PC-3 (cell line): Measurements from ENCODE around the gene FBXO11. TPM values are rescaled to one million over a fixed set of nuclear protein-coding genes. Genes with fewer than 3 reads are reported as not detected.

Source experiments
- ATAC-seq: fragments of 200-7000 bp; cut with Tn5 transposase; 2 replicates; pipeline ENCODE4 v1.9.1; 2020; ENCODE audit warnings: mild to moderate bottlenecking, moderate library complexity
- BruUV-seq: library from RNA; stranded (reverse); fragments of 400-500 nt; replicated peaks from 2 replicates; lab custom pipeline; 2021; lab: Mats Ljungman, UMichigan
- CTCF ChIA-PET: fragments of 300-600 bp; sonication (Branson Sonifier 250); formaldehyde crosslinking; loops from one replicate; lab custom pipeline; 2022; ENCODE audit warnings: antibody characterized with exemption; lab: Charles Lee
- POLR2A ChIA-PET: fragments of 300-600 bp; sonication (Branson Sonifier 250); formaldehyde crosslinking; loops from one replicate; lab custom pipeline; 2022; ENCODE audit warnings: antibody characterized with exemption; ENCODE audit not compliant: unreplicated experiment; lab: Charles Lee
- DNase-seq: peaks from one replicate; pipeline ENCODE4 v3.0.0-alpha.2; 2015
- H2AFZ ChIP-seq: fragments of 300-600 bp; sonication (generic); 2 replicates; pipeline ENCODE4 v1.6.0; 2016; ENCODE audit warnings: antibody characterized with exemption, low read length
- H3F3A ChIP-seq: fragments of 300-600 bp; sonication (generic); one replicate; pipeline ENCODE4 v1.6.0; 2017; ENCODE audit warnings: antibody characterized with exemption, low read length, control low read depth, mild to moderate bottlenecking; ENCODE audit not compliant: unreplicated experiment
- H3K27ac ChIP-seq: fragments of 300-600 bp; sonication (generic); 2 replicates; pipeline ENCODE4 v1.5.1; 2016; ENCODE audit warnings: mild to moderate bottlenecking, low read length
- H3K27me3 ChIP-seq: fragments of 300-600 bp; sonication (generic); 2 replicates; pipeline ENCODE4 v1.6.1; 2016; ENCODE audit warnings: low read length, mixed read lengths
- H3K36me3 ChIP-seq: fragments of 300-600 bp; sonication (generic); 2 replicates; pipeline ENCODE4 v1.6.1; 2016; ENCODE audit warnings: low read depth, mixed run types, low read length, mixed read lengths
- H3K4me1 ChIP-seq: fragments of 300-600 bp; sonication (generic); 2 replicates; pipeline ENCODE4 v1.5.1; 2016; ENCODE audit warnings: low read length; ENCODE audit not compliant: insufficient read depth
- H3K4me2 ChIP-seq: fragments of 300-600 bp; sonication (generic); 2 replicates; pipeline ENCODE4 v1.6.0; 2016; ENCODE audit warnings: low read length
- H3K4me3 ChIP-seq: fragments of 300-600 bp; sonication (generic); 2 replicates; pipeline ENCODE4 v1.5.1; 2016; ENCODE audit warnings: mild to moderate bottlenecking, low read length, mixed read lengths
- H3K79me2 ChIP-seq: fragments of 300-600 bp; sonication (generic); 2 replicates; pipeline ENCODE4 v1.6.1; 2017; ENCODE audit warnings: low read length, mixed read lengths
- H3K9ac ChIP-seq: fragments of 300-600 bp; sonication (generic); 2 replicates; pipeline ENCODE4 v1.6.0; 2016; ENCODE audit warnings: mild to moderate bottlenecking, low read length
- H3K9me2 ChIP-seq: fragments of 300-600 bp; sonication (generic); replicated peaks from 2 replicates; pipeline ENCODE4 v1.6.1; 2016; ENCODE audit warnings: mixed run types, low read length, mixed read lengths
- H3K9me3 ChIP-seq: fragments of 300-600 bp; sonication (generic); 2 replicates; pipeline ENCODE4 v1.6.1; 2016; ENCODE audit warnings: low read length, mixed read lengths
- H4K20me1 ChIP-seq: fragments of 300-600 bp; sonication (generic); 2 replicates; pipeline ENCODE4 v1.6.1; 2016; ENCODE audit warnings: low read length, mixed read lengths
- EZH2 ChIP-seq: fragments of 300-600 bp; sonication (generic); IDR thresholded peaks from one replicate; pipeline ENCODE4 v1.6.1; 2017; ENCODE audit warnings: antibody characterized with exemption, mild to moderate bottlenecking, low read length; ENCODE audit not compliant: unreplicated experiment
- EZH2phosphoT487 ChIP-seq: fragments of 300-600 bp; sonication (generic); IDR thresholded peaks from 2 replicates; pipeline ENCODE4 v1.6.1; 2018; ENCODE audit warnings: mild to moderate bottlenecking, antibody characterized with exemption, low read length, borderline replicate concordance
- intact Hi-C: fragments of 100-400 bp; cut with micrococcal nuclease; formaldehyde crosslinking; loops from 2 replicates; pipeline ENCODE4 v1.9.0; 2023
- total RNA-seq: library from RNA; depleted of rRNA; stranded (reverse); fragments of >200 nt; gene quantifications from 2 replicates; pipeline ENCODE4 v1.2.3, GENCODE V29; 2014
- TF ChIP-seq, protein P1 (sequence below): fragments of 300-600 bp; sonication (generic); conservative IDR thresholded peaks from 2 replicates; pipeline ENCODE4 v1.5.1; 2017; ENCODE audit warnings: antibody characterized with exemption, low read depth, mild to moderate bottlenecking, low read length

FBXO11 gene
- total RNA-seq, 1 experiment from 2014 or later, result 34.8 TPM

DNA sequence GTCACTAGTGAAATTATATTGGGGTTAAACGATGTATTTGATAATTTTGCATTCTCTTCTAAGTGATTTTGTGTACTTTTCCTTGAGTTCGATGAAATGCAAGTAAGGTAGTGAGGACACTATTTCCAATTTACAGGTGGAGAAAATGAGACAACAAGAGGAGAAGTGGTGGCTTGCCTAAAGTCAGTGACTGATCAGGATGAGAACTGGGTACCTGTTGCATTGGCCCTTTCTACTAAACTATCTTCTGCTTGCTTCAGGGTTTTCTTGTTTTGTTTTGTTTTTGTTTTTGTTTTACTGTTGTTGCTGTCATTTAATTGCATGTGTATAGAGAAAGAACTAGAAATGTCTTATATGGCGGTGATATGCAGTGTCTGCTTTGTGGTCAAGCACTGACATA is 31.4 kb upstream of the FBXO11 start:
- Histone ChIP-seq H3K36me3 (no peaks in the 10 kb centered on the region), H3K27ac (no peak overlapping the region), H4K20me1 (no peaks in the 10 kb centered on the region), H3K4me2 (no peak overlapping the region), H3K79me2 (no peaks in the 10 kb centered on the region), H3K9me2 (no peaks in the 10 kb centered on the region), H3K27me3 (peaks cover 6% of the 10 kb centered on the region; the same call in 1 of the 2 replicates), H2AFZ (no peak overlapping the region), H3K4me3 (no peak overlapping the region), H3K9me3 (no peaks in the 10 kb centered on the region), H3F3A (no peaks in the 10 kb centered on the region), H3K9ac (no peak overlapping the region), H3K4me1 (no peaks in the 10 kb centered on the region)
- intact Hi-C loops, result loop anchor here (10.0 kb wide), 1 partner anchor 67 kb away; no protein-coding TSS in a partner anchor
- ATAC-seq (no peak), DNase-seq (no peak)
- ChIA-PET CTCF (no interaction called here), POLR2A (no interaction called here)
- TF ChIP-seq, protein P1, sequence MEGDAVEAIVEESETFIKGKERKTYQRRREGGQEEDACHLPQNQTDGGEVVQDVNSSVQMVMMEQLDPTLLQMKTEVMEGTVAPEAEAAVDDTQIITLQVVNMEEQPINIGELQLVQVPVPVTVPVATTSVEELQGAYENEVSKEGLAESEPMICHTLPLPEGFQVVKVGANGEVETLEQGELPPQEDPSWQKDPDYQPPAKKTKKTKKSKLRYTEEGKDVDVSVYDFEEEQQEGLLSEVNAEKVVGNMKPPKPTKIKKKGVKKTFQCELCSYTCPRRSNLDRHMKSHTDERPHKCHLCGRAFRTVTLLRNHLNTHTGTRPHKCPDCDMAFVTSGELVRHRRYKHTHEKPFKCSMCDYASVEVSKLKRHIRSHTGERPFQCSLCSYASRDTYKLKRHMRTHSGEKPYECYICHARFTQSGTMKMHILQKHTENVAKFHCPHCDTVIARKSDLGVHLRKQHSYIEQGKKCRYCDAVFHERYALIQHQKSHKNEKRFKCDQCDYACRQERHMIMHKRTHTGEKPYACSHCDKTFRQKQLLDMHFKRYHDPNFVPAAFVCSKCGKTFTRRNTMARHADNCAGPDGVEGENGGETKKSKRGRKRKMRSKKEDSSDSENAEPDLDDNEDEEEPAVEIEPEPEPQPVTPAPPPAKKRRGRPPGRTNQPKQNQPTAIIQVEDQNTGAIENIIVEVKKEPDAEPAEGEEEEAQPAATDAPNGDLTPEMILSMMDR, result no peak
- TF ChIP-seq EZH2phosphoT487 (no peak), EZH2 (no peak)
- no TSS peak for BruUV-seq

DNA sequence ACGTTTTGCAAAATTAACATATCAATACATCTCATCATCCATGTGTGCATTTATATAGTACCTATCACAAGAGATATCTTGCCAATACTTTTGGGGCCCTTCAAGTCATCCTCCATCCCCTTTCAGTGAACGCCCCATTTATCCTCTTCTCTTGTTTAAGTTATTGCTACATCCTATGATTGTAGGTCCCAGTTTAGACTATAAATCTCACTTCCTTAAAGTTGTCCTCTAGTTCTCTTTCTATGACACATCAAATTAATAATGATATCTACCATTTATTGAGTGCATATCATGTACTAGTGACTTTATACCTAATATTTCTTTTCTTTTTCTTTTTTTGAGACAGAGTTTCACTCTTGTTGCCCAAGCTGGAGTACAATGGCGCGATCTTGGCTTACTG is 28.8 kb upstream of the FBXO11 start:
- intact Hi-C loops, result loop anchor here (10.0 kb wide), 1 partner anchor 70 kb away; no protein-coding TSS in a partner anchor
- no peak for ATAC-seq
- H3K4me1 ChIP-seq, result no peaks in the 10 kb centered on the region
- H3K27me3 ChIP-seq, result no peaks in the 10 kb centered on the region; the same call in 1 of the 2 replicates
- TF ChIP-seq, protein P1, result no peak
- TF ChIP-seq EZH2phosphoT487 (no peak), EZH2 (no peak)
- CTCF ChIA-PET, result no interaction called here
- POLR2A ChIA-PET, result no interaction called here
- H3K4me2 ChIP-seq, result no peak overlapping the region
- no peaks in the 10 kb centered on the region for H3F3A ChIP-seq
- H3K9ac ChIP-seq, result no peak overlapping the region
- H2AFZ ChIP-seq, result no peak overlapping the region
- H3K36me3 ChIP-seq, result no peaks in the 10 kb centered on the region
- BruUV-seq, result no TSS peak
- DNase-seq, result no peak
- no peaks in the 10 kb centered on the region for H3K9me3 ChIP-seq
- no peak overlapping the region for H3K27ac ChIP-seq
- H3K79me2 ChIP-seq, result no peaks in the 10 kb centered on the region
- no peaks in the 10 kb centered on the region for H4K20me1 ChIP-seq
- no peaks in the 10 kb centered on the region for H3K9me2 ChIP-seq
- no peak overlapping the region for H3K4me3 ChIP-seq

DNA sequence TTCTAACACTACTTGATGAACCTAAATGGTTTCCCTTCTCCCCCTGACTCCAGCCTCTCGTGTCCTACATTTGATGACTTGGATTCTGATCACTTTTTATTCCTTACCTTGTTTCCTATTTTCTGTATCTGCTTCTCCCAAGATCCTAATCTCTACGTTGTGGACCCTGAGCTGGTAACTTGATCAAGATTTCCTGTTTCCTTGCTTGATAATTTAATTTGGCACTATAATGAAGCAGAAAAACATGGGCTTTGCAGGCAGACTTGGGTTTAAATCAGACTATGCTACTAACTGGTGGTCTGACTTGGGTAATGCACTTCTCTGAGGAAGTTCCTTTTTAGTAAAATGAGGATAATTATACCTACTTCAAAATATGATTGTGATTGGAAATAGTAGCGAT is 11.7 kb upstream of the FBXO11 start:
- H3K9ac ChIP-seq, result no peak overlapping the region
- TF ChIP-seq EZH2phosphoT487, result no peak
- TF ChIP-seq EZH2, result no peak
- TF ChIP-seq, protein P1, result no peak
- DNase-seq (no peak), ATAC-seq (no peak)
- BruUV-seq, result no TSS peak
- H3K27ac ChIP-seq, result no peak overlapping the region
- H3K36me3 ChIP-seq, result no peaks in the 10 kb centered on the region
- no peaks in the 10 kb centered on the region for H3K4me1 ChIP-seq
- no peak overlapping the region for H3K4me2 ChIP-seq
- intact Hi-C loops, result no loop called here
- H3K4me3 ChIP-seq, result no peak overlapping the region
- CTCF ChIA-PET, result no interaction called here
- no peaks in the 10 kb centered on the region for H3K9me2 ChIP-seq
- H3K9me3 ChIP-seq, result no peaks in the 10 kb centered on the region
- H3F3A ChIP-seq, result no peaks in the 10 kb centered on the region
- H4K20me1 ChIP-seq, result no peaks in the 10 kb centered on the region
- H3K79me2 ChIP-seq, result no peaks in the 10 kb centered on the region
- H3K27me3 ChIP-seq, result no peaks in the 10 kb centered on the region
- H2AFZ ChIP-seq, result no peak overlapping the region
- POLR2A ChIA-PET, result no interaction called here
